Esophagus (tissue), 2 donors: Measurements from ENCODE around the gene IL21R. TPM values are rescaled to one million over a fixed set of nuclear protein-coding genes. Genes with fewer than 3 reads are reported as not detected.
"Not testable (repeated sequence)": the region's sequence is repeated elsewhere in the genome, so short reads cannot be mapped to it uniquely, and the experiment has no call there.

Experiments used
- H3K27ac ChIP-seq, 2 donors: one replicate each; pipeline ENCODE4 v1.5.1; 2013; ENCODE audit warnings: low read depth in 2 of 2, mild to moderate bottlenecking in 2 of 2, inconsistent platforms in 1 of 2, low read length in 1 of 2, moderate library complexity in 1 of 2
- H3K27me3 ChIP-seq, 2 donors: one replicate each; pipeline ENCODE4 v1.6.1; 2013; ENCODE audit warnings: low read length in 2 of 2, control low read depth in 1 of 2, mild to moderate bottlenecking in 1 of 2; ENCODE audit not compliant: insufficient read depth in 2 of 2, control insufficient read depth in 1 of 2
- H3K36me3 ChIP-seq, 2 donors: one replicate each; pipeline ENCODE4 v1.6.1; 2013; ENCODE audit warnings: low read length in 1 of 2; ENCODE audit not compliant: control insufficient read depth in 2 of 2, insufficient read depth in 2 of 2
- H3K4me1 ChIP-seq, 2 donors: one replicate each; pipeline ENCODE4 v1.6.1; 2013; ENCODE audit warnings: low read length in 1 of 2; ENCODE audit not compliant: control insufficient read depth in 2 of 2, insufficient read depth in 2 of 2
- H3K4me3 ChIP-seq, 2 donors: one replicate each; pipeline ENCODE4 v1.5.1; 2013; ENCODE audit warnings: low read length in 2 of 2, mild to moderate bottlenecking in 2 of 2, low read depth in 1 of 2, moderate library complexity in 1 of 2
- H3K9me3 ChIP-seq, 2 donors: one replicate each; pipeline ENCODE4 v1.6.1; 2013; ENCODE audit warnings: mild to moderate bottlenecking in 2 of 2, low read depth in 1 of 2, low read length in 1 of 2, moderate library complexity in 1 of 2; ENCODE audit not compliant: control insufficient read depth in 2 of 2, insufficient read depth in 1 of 2
- WGBS, 2 donors: extraction: QIAGEN DNeasy Blood & Tissue Kit; methylation state at CpG; one replicate each; pipeline ENCODE4 v1.1.7; 2013; 5-methylcytosine and 5-hydroxymethylcytosine counted together
- polyA plus RNA-seq, 2 donors: library from polyadenylated mRNA; stranded (reverse); fragments of 200-250 nt; gene quantifications; one replicate each; pipeline ENCODE4 v1.2.3, GENCODE V29; 2013
- donor health status: healthy with polysubstance abuse.
- donor health status: Bipolar disorder and iron deficiency.

Gene IL21R
- polyA plus RNA-seq, 2 donors, result 0.19 to 0.24 TPM

DNA sequence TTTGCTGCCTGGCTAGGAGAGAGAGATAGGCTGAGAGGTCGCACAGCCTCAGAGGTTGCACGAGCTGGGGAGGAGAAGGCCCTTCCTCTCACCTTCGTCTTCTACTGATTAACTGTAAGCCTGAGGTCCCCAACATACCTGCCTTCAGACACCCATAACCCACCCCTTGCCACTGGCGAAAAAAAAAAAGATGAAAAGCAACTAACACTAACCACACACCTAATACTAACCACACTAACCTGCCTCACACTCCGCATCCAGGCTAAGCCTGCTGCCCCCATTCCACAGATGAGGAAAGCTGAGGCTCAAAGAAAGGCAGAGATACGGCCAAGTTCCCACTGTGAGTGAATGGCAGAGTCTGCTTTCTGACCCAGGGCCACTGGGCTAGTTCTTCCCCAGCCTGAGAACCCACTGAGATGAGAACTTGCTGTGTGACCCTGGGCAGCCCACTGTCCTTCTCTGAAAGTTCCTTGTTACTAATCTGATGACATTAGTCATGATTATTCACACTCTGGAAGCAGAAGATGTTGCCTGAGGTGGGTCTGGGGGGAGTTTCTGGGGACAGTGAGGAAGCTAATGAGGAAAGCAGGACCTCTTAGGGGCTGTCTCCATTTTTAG lies 4.6 kb downstream of the IL21R start:
- WGBS, 2 donors, result 59 to 70% methylated on average over 6 of the region's 6 CpGs
- Histone ChIP-seq H3K4me3 (no peak overlapping the region), H3K9me3 (no peaks in the 10 kb centered on the region), H3K27ac (no peak overlapping the region), H3K36me3 (no peaks in the 10 kb centered on the region), H3K27me3 (no peaks in the 10 kb centered on the region), H3K4me1 (peaks cover 0 to 3% of the 10 kb centered on the region in 2 donors)

DNA sequence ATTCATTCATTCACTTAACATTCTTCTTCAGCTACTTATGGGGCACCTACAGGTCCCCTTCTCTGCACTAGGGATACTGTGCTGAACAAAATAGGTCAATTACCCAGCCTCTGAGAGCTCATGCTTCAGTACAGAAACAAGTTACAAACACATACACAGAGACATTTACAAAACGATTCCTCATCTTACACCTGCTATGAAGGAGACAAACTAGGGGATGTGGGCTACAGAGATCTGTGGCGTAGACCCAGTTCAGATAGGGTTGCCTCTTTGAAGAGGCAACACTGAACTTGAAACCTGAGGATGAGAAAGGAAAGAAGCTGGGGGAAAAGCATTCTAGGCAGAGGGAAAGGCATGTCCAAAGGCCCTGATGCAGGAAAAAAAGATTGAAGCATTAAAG lies 5.2 kb downstream of the IL21R start:
- peaks cover 0 to 3% of the 10 kb centered on the region in 2 donors for H3K4me1 ChIP-seq
- H3K36me3 ChIP-seq, result no peaks in the 10 kb centered on the region
- H3K27me3 ChIP-seq, result no peaks in the 10 kb centered on the region
- H3K4me3 ChIP-seq, result no peak overlapping the region
- no peak overlapping the region for H3K27ac ChIP-seq
- H3K9me3 ChIP-seq, result no peaks in the 10 kb centered on the region
- 67 to 71% methylated on average over 2 of the region's 2 CpGs for WGBS, 2 donors

DNA sequence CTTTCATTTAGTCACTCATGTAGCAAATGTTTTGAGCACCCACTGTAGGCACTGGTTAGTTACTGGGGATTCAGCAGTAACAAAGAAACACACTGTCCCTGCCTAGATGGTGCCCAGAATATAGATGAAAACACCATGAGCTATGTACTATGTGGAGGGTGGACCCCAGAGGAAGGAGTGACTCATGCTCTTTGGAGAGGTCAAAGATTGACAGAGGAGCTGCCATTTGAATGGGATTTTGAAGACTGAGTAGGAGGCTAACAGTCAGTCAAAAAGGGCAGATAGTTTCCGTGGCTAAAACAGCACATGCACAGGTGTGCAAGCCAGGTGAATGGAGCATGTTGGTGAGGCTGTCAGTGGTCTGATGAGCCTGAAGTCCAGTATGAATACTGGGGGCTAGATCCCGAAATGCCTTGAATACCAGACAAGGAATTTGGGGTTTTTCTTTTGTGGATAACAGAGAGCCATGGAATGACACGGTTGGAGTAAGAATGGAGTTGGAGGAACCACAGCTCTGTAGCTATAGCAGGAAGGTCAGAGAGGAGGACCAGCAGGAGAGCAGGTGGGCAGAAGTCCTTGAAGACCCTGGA lies 6.1 kb downstream of the IL21R start:
- Histone ChIP-seq H3K27ac (no peak overlapping the region), H3K36me3 (no peaks in the 10 kb centered on the region), H3K27me3 (no peaks in the 10 kb centered on the region), H3K4me3 (no peak overlapping the region), H3K9me3 (no peaks in the 10 kb centered on the region), H3K4me1 (no peaks in the 10 kb centered on the region)
- 63 to 69% methylated on average over 3 of the region's 3 CpGs for WGBS, 2 donors

DNA sequence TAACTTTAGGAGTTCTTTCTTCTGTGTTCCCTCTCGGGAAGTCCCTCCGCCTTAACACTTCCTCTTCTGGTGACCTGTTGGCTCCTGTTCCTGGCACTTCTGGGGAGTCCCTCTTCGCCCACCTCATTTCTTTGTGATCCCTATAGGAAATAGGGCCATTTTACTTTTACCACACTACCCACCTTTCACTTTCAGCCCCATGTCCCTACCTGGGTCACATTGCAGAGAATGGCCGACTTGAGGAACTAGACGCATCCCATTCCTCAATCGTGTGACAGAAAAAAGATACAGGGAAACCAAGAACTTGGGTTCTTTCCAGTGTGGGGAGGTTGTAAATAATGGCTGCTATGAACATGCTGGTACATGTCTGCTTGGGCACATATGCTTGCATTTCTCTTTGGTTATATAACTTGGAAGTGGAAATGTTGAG lies 6.6 kb downstream of the IL21R start:
- H3K27ac ChIP-seq, result no peak overlapping the region
- 49 to 58% methylated on average over 6 of the region's 6 CpGs for WGBS, 2 donors
- no peaks in the 10 kb centered on the region for H3K4me1 ChIP-seq
- no peaks in the 10 kb centered on the region for H3K27me3 ChIP-seq
- no peak overlapping the region for H3K4me3 ChIP-seq
- H3K36me3 ChIP-seq, result no peaks in the 10 kb centered on the region
- H3K9me3 ChIP-seq, result no peaks in the 10 kb centered on the region

DNA sequence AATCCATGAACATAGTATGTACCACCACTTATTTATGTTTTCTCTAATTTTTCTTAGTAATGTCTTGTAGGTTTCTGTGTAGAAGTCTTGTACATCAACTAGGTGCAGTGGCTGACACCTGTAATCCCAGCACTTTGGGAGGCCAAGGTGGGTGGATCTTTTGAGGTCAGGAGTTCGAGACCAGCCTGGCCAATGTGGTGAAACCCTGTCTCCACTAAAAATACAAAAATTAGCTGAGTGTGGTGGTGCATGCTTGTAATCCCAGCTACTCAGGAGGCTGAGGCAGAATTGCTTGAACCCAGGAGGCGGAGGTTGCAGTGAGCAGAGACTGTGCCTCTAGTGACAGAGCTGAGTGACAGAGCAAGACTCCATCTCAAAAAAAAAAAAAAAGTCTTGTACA lies 8.0 kb downstream of the IL21R start:
- H3K27ac ChIP-seq, H3K27me3 ChIP-seq, H3K4me1 ChIP-seq, H3K9me3 ChIP-seq, H3K36me3 ChIP-seq, H3K4me3 ChIP-seq: not testable (repeated sequence)
- 77 to 88% methylated on average over 2 of the region's 2 CpGs for WGBS, 2 donors

DNA sequence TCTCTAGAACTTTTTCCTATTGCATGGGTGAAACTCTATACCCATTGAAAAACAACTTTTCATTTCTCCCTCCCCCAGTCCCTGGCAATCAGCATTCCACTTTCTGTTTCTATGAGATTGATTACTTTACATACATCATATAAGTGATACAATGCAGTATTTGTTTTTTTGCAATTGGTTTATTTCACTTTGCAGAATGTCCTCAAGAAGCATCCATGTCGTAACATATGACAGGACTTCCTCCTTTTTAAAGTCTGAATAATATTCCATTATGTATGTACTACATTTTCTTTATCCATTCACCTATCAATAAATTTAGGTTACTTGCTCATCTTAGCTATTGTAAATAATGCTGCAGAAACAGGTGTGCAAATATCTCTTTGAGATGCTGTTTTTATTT lies 8.8 kb downstream of the IL21R start:
- Histone ChIP-seq H3K4me3 (no peak overlapping the region), H3K27ac (no peak overlapping the region), H3K9me3 (no peaks in the 10 kb centered on the region), H3K27me3 (no peaks in the 10 kb centered on the region), H3K36me3 (no peaks in the 10 kb centered on the region), H3K4me1 (no peaks in the 10 kb centered on the region)
- 87 to 88% methylated on average over 1 of the region's 1 CpG for whole genome bisulfite sequencing, 2 donors

DNA sequence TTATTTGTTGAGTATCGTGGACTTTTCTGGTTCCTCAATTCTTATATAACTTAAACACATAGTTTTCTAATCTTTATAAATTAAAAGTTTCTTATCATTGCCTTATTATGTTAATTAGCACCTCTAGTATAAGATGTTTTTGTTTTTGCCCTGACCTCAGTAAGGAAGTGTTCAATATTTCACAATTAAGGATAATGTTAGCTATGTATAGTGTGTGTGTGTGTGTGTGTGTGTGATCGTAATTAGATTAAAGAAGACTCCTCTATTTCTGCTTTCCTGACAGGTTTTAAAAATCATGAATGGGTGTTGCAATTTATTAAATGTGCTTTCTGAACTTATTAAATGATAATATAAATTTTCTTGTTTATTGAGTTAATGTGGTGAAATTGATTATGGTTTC lies 12.0 kb downstream of the IL21R start:
- Histone ChIP-seq H3K27me3 (no peaks in the 10 kb centered on the region), H3K27ac (no peak overlapping the region), H3K36me3 (no peaks in the 10 kb centered on the region), H3K9me3 (no peaks in the 10 kb centered on the region), H3K4me1 (no peaks in the 10 kb centered on the region), H3K4me3 (no peak overlapping the region)
- 82 to 92% methylated on average over 2 of the region's 2 CpGs for WGBS, 2 donors

DNA sequence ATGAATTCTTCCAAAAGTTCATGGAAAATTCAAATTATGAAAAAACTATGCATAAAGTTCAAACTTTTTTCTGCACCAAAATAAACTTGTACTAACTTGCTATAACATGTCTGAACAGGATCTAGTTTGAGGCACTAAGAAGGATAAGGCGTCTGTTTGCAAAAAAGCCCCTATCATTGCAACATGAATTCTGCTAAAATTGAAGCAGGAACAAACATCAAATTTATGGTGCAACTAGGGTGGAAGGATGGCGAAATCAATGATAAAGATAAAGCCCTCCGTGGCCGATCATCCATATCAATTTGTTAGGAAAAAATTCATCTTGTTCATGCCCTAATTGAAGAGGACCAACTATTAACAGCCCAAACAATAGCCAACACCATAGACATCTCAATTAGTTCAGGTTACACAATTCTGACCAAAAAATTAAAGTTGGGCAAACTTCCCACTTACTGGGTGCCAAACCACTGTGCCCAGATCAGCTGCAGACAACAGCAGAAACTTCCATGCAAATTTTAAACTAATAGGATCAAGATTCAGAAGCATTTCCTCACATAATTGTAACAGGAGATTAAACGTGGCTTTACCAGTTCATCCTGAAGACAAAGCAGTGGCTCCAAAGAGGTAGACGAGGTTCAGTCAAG lies 12.9 kb downstream of the IL21R start:
- H3K27me3 ChIP-seq, result no peaks in the 10 kb centered on the region
- H3K9me3 ChIP-seq, result no peaks in the 10 kb centered on the region
- no peaks in the 10 kb centered on the region for H3K4me1 ChIP-seq
- H3K27ac ChIP-seq, result no peak overlapping the region
- WGBS, 2 donors, result 64% methylated on average over 6 of the region's 6 CpGs
- no peak overlapping the region for H3K4me3 ChIP-seq
- H3K36me3 ChIP-seq, result no peaks in the 10 kb centered on the region

DNA sequence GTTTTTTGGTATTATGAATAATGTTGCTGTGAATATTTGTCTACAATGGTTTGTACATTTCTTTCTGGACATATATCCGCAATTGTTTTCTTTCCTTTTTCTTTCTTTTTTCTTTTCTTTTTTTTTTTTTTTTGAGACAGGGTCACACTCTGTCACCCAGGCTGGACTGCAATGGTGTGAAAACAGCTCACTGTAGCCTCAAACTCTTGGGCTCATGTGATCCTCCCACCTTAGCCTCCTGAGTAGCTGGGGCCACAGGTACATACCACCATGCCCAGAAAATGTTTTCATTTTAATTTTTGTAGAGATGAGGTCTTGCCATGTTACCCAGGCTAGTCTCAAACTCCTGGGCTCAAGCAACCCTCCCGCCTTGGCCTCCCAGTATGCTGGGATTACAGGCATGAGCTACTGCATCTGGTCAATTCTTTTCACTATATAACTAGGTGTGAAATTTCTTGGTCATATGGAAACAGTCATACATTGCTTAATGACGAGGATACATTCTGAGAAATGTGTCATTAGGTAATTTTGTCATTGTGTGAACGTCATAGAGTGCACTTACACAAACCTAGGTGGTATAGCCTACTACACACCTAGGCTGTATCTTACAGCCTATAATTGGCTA lies 15.2 kb downstream of the IL21R start:
- H3K27ac ChIP-seq, result no peak overlapping the region
- 79 to 83% methylated on average over 4 of the region's 4 CpGs for WGBS, 2 donors
- H3K9me3 ChIP-seq, result no peaks in the 10 kb centered on the region
- H3K4me1 ChIP-seq, result no peaks in the 10 kb centered on the region
- no peaks in the 10 kb centered on the region for H3K27me3 ChIP-seq
- no peak overlapping the region for H3K4me3 ChIP-seq
- no peaks in the 10 kb centered on the region for H3K36me3 ChIP-seq
